ENCODE data around the gene TP53BP1. TPM values are rescaled to one million over a fixed set of nuclear protein-coding genes. Genes with fewer than 3 reads are reported as not detected.

The TP53BP1 gene
- total and polyA plus RNA-seq, 2 of the 13 experiments (the other 11 are each of a cell fraction or from before 2014, with no cell fraction given), result 17.1 to 17.4 TPM

- Histone ChIP-seq H3K4me2 (ENCODE audit: low read depth, low read length) (no peak overlapping the region), H3K27me3 (ENCODE audit: control insufficient read depth in 1 of 2, insufficient read depth in 2 of 2, low read length in 2 of 2) (peaks cover 4 to 46% of the 10 kb centered on the region in 2 experiments; a peak in 4 of 5 replicates), H3K79me2 (ENCODE audit: insufficient read depth, low read length) (no peaks in the 10 kb centered on the region), H3K9me3 (ENCODE audit: low read length) (no peaks in the 10 kb centered on the region), H4K20me1 (ENCODE audit: insufficient read depth, low read length) (no peaks in the 10 kb centered on the region), H3K27ac (ENCODE audit: extremely low read length, insufficient read depth, low read length) (no peak overlapping the region), H3K9ac (ENCODE audit: insufficient read depth, low read depth, low read length) (no peak overlapping the region), H3K4me3 (replicated peaks in 1 of 3; ENCODE audit: insufficient read depth in 1 of 3, low read depth in 2 of 3, low read length in 3 of 3) (no peak overlapping the region), H3K36me3 (replicated peaks in 1 of 2; ENCODE audit: control insufficient read depth in 1 of 2, insufficient read depth in 2 of 2, low read length in 2 of 2) (no peaks in the 10 kb centered on the region), H3K4me1 (ENCODE audit: insufficient read depth, low read length) (no peaks in the 10 kb centered on the region), H2AFZ (ENCODE audit: low read length) (no peak overlapping the region)
- no peak for TF ChIP-seq SMYD3 (CRISPR knock-in tag; IDR thresholded peaks at IDR 0.05)
- no peak for TF ChIP-seq RERE (CRISPR knock-in tag; IDR thresholded peaks at IDR 0.05; ENCODE audit: low read depth)
- TF ChIP-seq ZNF543 (CRISPR knock-in tag; IDR thresholded peaks at IDR 0.05), result no peak
- no peak for TF ChIP-seq ADNP (CRISPR knock-in tag; IDR thresholded peaks at IDR 0.05)
- ChIA-PET POLR2A (no interaction called here), CTCF (ENCODE audit: low intra/inter-chr PET ratio, low total read pairs) (no interaction called here)
- DNase-seq (ENCODE audit: low spot score) (no peak), FAIRE-seq (no peak), ATAC-seq (peak; percentile 14; the same call in 1 of the 3 replicates)
- intact Hi-C loops (cut with micrococcal nuclease; ENCODE audit: unreplicated experiment) (no loop called here), in situ Hi-C loops (cut with HindIII; ENCODE audit: extremely low pct_ligation_motif_present, low pct_unique_long_range_greater_than_20kb) (no loop called here)
- BruUV-seq (replicated peaks), result no TSS peak
- 42% methylated on average over 10 of the region's 11 CpGs for WGBS (ENCODE audit: low lambda C conversion rate)
Observed at GRCh38 chr15:43526261-43526930, 33.4 kb upstream of the TP53BP1 start.

All from HepG2 (cell line).